GM20000 (cell line): ENCODE measurements around the gene AK4.

Experiments
- DNase-seq: peaks from one replicate; pipeline ENCODE4 v3.0.0; 2012; ENCODE audit warnings: low spot score
- CTCF ChIP-seq: IDR thresholded peaks from 2 replicates; pipeline ENCODE4 v1.5.1; 2012; ENCODE audit warnings: mild to moderate bottlenecking, control low read depth; ENCODE audit errors: extremely low read depth, missing control alignments

The AK4 gene

GRCh38 chr1:65197636-65198035, 49.6 kb downstream of the AK4 start:
- TF ChIP-seq CTCF = no peak
- DNase-seq = no peak

GRCh38 chr1:65198096-65198495, 50.1 kb downstream of the AK4 start:
- TF ChIP-seq CTCF = no peak
- no peak for DNase-seq

GRCh38 chr1:65200411-65200810, 52.4 kb downstream of the AK4 start:
- no peak for DNase-seq
- no peak for TF ChIP-seq CTCF

GRCh38 chr1:65206836-65207235, 58.8 kb downstream of the AK4 start:
- TF ChIP-seq CTCF = no peak
- DNase-seq = no peak

GRCh38 chr1:65207317-65207716, 59.3 kb downstream of the AK4 start:
- DNase-seq = peak; percentile 14
- TF ChIP-seq CTCF = no peak

GRCh38 chr1:65208563-65208973, 60.6 kb downstream of the AK4 start:
- DNase-seq = no peak
- no peak for TF ChIP-seq CTCF

- DNase-seq = peak; percentile 57
- TF ChIP-seq CTCF = peak; percentile 27
Observed at GRCh38 chr1:65209005-65209885, 61.2 kb downstream of the AK4 start.
